Measurements from ENCODE around the gene RAB3GAP2. TPM values are rescaled to one million over a fixed set of nuclear protein-coding genes. Genes with fewer than 3 reads are reported as not detected.
"Not testable (repeated sequence)": the region's sequence is repeated elsewhere in the genome, so short reads cannot be mapped to it uniquely, and the experiment has no call there.

RAB3GAP2 gene
- total RNA-seq, 2 donors from 2014 or later: 62.9 to 66.0 TPM

DNA sequence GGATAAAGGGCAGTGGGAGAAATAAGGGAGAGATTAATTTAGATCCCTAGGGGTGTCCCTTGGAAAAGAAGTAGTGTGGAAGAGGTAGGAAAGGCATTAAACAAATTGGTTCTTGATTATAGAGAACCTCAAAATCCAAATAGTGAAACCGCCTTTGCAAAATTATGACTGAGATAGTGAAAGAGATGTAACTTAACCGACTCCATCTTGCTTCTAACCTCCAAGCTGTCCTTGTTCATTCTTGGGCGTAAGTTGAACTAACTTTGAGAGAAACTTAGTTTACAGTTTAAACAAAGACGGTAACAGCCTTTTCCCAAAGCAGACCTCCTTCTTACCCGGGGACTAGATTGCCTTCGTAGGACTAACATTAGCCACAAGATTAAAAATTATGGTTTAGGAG, 3.2 kb upstream of the RAB3GAP2 start:
- ATAC-seq (replicated peaks in 1 of 2): no peak
- no peak for DNase-seq
- Mint-ChIP-seq H3K4me3 (no peak overlapping the region), H3K27ac (no peak overlapping the region), H3K36me3 (ENCODE audit: insufficient read depth in 2 of 2) (peaks cover 0 to 1% of the 10 kb centered on the region in 2 donors), H3K27me3 (ENCODE audit: low read depth) (peaks cover 19% of the 10 kb centered on the region), H3K9me3 (no peaks in the 10 kb centered on the region), H3K4me1 (ENCODE audit: low read depth) (peaks cover 17% of the 10 kb centered on the region)

DNA sequence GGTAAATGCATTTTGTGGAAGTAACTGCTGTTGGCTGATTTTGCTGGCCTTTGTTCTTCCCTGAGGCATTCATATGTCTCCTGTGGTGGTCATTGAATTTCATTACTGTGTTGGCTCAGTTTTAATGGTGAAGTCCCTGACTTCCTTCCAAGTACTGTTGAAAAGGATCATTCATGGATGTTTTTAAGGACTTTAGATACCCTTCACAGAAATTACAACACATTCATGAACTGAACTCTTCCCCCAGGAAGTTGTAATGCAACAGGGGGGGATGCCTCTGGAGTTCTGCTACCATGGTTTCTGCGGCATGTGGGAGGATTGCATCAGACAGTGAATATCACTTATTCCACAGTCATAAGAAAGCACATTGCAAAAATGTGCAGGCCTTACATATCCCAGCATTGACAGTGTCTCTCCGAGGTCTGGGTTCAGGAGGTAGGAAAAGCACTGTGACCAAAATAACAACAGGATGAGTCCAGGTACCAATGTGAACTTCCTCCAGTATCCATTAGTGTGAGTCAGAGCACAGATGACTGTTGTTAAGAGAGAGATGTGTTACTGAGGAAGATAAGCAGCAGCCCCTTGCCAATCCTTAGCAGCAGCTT, 2.1 kb upstream of the RAB3GAP2 start:
- Mint-ChIP-seq H3K27ac (no peak overlapping the region), H3K4me3 (no peak overlapping the region), H3K9me3 (no peaks in the 10 kb centered on the region), H3K36me3 (ENCODE audit: insufficient read depth in 2 of 2) (peaks cover 0 to 1% of the 10 kb centered on the region in 2 donors), H3K4me1 (ENCODE audit: low read depth) (peaks cover 17% of the 10 kb centered on the region), H3K27me3 (ENCODE audit: low read depth) (peaks cover 19% of the 10 kb centered on the region)
- DNase-seq: no peak
- no peak for ATAC-seq (replicated peaks in 1 of 2)

- Mint-ChIP-seq H3K27ac (no peak overlapping the region), H3K9me3 (no peaks in the 10 kb centered on the region), H3K4me1 (ENCODE audit: low read depth) (peaks cover 23% of the 10 kb centered on the region), H3K27me3 (ENCODE audit: low read depth) (peaks cover 13% of the 10 kb centered on the region), H3K36me3 (ENCODE audit: insufficient read depth in 2 of 2) (peaks cover 7 to 8% of the 10 kb centered on the region in 2 donors), H3K4me3 (no peak overlapping the region)
- no peak for DNase-seq
- no peak for ATAC-seq (replicated peaks in 1 of 2)
Observed at GRCh38 chr1:220272841-220273090, 513 bp upstream of the RAB3GAP2 start.

- Mint-ChIP-seq H3K9me3 (no peaks in the 10 kb centered on the region), H3K27ac (no peak overlapping the region), H3K36me3 (ENCODE audit: insufficient read depth in 2 of 2) (peaks cover 12 to 18% of the 10 kb centered on the region in 2 donors), H3K4me3 (no peak overlapping the region), H3K4me1 (ENCODE audit: low read depth) (peaks cover 32% of the 10 kb centered on the region), H3K27me3 (ENCODE audit: low read depth) (peaks cover 10% of the 10 kb centered on the region)
- DNase-seq (peak in 1 of 2 donors; percentile 8), ATAC-seq (replicated peaks in 1 of 2) (no peak)
Observed at GRCh38 chr1:220271706-220272046, 577 bp downstream of the RAB3GAP2 start.

- Mint-ChIP-seq H3K4me3 (no peak overlapping the region), H3K27me3 (ENCODE audit: low read depth) (no peaks in the 10 kb centered on the region), H3K36me3 (ENCODE audit: insufficient read depth in 2 of 2) (peaks cover 14 to 28% of the 10 kb centered on the region in 2 donors), H3K9me3 (no peaks in the 10 kb centered on the region), H3K4me1 (ENCODE audit: low read depth) (peaks cover 27% of the 10 kb centered on the region), H3K27ac (no peak overlapping the region)
- ATAC-seq (replicated peaks in 1 of 2) (no peak), DNase-seq (no peak)
Observed at GRCh38 chr1:220269036-220269435, 3.2 kb downstream of the RAB3GAP2 start.

DNA sequence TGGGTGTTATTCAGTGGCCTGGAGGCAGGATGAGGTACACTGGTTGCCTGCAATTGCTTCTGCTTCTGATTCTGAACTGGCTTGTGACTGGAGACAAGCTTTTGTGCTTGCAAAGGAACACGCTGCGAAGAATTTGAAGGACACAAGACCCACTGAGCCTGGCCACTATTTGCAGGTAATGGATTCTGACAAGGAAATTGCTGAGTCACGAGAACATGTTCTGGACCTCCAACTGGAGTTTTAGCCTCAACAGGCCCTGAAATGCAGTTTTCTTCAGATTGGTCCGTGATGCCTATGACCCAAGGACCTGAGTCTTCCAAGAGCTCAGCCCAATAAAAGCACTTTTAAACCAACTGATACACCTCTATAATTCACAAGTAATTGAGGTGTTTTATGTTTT, 4.6 kb downstream of the RAB3GAP2 start:
- H3K36me3 Mint-ChIP-seq (ENCODE audit: insufficient read depth in 2 of 2): peaks cover 18 to 36% of the 10 kb centered on the region in 2 donors
- DNase-seq (no peak), ATAC-seq (replicated peaks in 1 of 2) (no peak)
- H3K27me3 Mint-ChIP-seq (ENCODE audit: low read depth): no peaks in the 10 kb centered on the region
- H3K27ac Mint-ChIP-seq: no peak overlapping the region
- no peaks in the 10 kb centered on the region for H3K9me3 Mint-ChIP-seq
- peaks cover 22% of the 10 kb centered on the region for H3K4me1 Mint-ChIP-seq (ENCODE audit: low read depth)
- no peak overlapping the region for H3K4me3 Mint-ChIP-seq

DNA sequence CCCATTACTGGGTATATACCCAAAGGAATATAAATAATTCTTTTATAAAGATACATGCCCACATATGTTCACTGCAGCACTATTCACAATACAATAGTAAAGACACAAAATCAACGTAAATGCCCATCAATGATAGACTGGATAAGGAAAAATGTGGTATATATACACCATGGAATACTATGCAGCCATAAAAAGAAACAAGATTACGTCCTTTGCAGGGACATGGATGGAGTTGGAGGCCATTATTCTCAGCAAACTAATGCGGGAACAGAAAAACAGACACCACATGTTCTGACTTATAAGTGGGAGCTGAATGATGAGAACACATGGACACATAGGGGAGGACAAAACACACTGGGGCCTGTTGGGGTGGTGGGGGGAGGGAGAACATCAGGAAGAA, 12.0 kb downstream of the RAB3GAP2 start:
- H3K27me3 Mint-ChIP-seq (ENCODE audit: low read depth); H3K27ac Mint-ChIP-seq; DNase-seq; H3K4me3 Mint-ChIP-seq; ATAC-seq (replicated peaks in 1 of 2): not testable (repeated sequence)
- Mint-ChIP-seq H3K9me3 (peaks cover 12 to 19% of the 10 kb centered on the region in 2 donors), H3K36me3 (ENCODE audit: insufficient read depth in 2 of 2) (peaks cover 30 to 73% of the 10 kb centered on the region in 2 donors), H3K4me1 (ENCODE audit: low read depth) (peaks cover 36% of the 10 kb centered on the region)

- not testable (repeated sequence) for DNase-seq; H3K27ac Mint-ChIP-seq; H3K27me3 Mint-ChIP-seq (ENCODE audit: low read depth); ATAC-seq (replicated peaks in 1 of 2); H3K4me3 Mint-ChIP-seq
- peaks cover 12 to 19% of the 10 kb centered on the region in 2 donors for H3K9me3 Mint-ChIP-seq
- H3K36me3 Mint-ChIP-seq (ENCODE audit: insufficient read depth in 2 of 2): peaks cover 30 to 73% of the 10 kb centered on the region in 2 donors
- peaks cover 36% of the 10 kb centered on the region for H3K4me1 Mint-ChIP-seq (ENCODE audit: low read depth)
Observed at GRCh38 chr1:220259756-220260155, 12.5 kb downstream of the RAB3GAP2 start.

DNA sequence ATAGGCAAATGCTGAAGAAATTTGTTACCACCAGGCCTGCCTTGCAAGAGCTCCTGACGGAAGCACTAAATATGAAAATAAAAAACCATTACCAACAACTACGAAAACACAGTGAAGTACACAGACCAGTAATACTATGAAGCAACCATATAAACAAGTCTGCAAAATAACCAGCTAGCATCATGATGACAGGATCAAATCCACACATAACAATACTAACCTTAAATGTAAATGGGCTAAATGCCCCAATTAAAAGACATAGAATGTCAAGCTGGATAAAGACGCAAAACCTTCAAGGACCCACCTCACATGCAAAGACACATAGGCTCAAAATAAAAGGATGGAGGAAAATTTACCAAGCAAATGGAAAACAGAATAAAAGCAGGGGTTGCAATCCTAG, 16.1 kb downstream of the RAB3GAP2 start:
- Mint-ChIP-seq H3K36me3 (ENCODE audit: insufficient read depth in 2 of 2) (peaks cover 37 to 75% of the 10 kb centered on the region in 2 donors), H3K9me3 (peaks cover 17 to 23% of the 10 kb centered on the region in 2 donors), H3K4me1 (ENCODE audit: low read depth) (peaks cover 36% of the 10 kb centered on the region), H3K27ac (peak overlapping the region; percentile 51), H3K4me3 (peak overlapping the region in 1 of 2 donors; percentile 10)
- not testable (repeated sequence) for ATAC-seq (replicated peaks in 1 of 2); H3K27me3 Mint-ChIP-seq (ENCODE audit: low read depth); DNase-seq

GRCh38 chr1:220255204-220255603, 17.0 kb downstream of the RAB3GAP2 start:
- ATAC-seq (replicated peaks in 1 of 2) (no peak), DNase-seq (no peak)
- H3K9me3 Mint-ChIP-seq: peaks cover 17 to 23% of the 10 kb centered on the region in 2 donors
- H3K27ac Mint-ChIP-seq: no peak overlapping the region
- no peaks in the 10 kb centered on the region for H3K27me3 Mint-ChIP-seq (ENCODE audit: low read depth)
- no peak overlapping the region for H3K4me3 Mint-ChIP-seq
- H3K4me1 Mint-ChIP-seq (ENCODE audit: low read depth): peaks cover 33% of the 10 kb centered on the region
- H3K36me3 Mint-ChIP-seq (ENCODE audit: insufficient read depth in 2 of 2): peaks cover 39 to 82% of the 10 kb centered on the region in 2 donors

DNA sequence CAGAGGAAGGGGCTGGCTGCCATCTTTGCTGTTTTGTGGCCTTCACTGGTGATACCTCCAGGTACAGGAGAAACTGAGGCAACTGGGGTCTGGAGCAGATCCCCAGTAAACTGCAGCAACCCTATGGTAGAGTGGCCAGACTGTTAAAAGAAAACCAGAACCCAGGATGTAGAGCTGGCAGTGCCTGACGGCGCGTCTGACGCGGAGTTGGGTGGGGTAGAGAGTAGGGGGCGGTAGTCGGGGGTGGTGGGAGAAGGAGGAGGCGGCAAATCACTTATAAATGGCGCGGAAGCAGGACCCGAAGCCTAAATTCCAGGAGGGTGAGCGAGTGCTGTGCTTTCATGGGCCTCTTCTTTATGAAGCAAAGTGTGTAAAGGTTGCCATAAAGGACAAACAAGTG, 19.0 kb downstream of the RAB3GAP2 start:
- ATAC-seq (replicated peaks in 1 of 2): peak; percentile 91 to 94
- peaks cover 43 to 83% of the 10 kb centered on the region in 2 donors for H3K36me3 Mint-ChIP-seq (ENCODE audit: insufficient read depth in 2 of 2)
- H3K27ac Mint-ChIP-seq; H3K4me3 Mint-ChIP-seq; DNase-seq; H3K27me3 Mint-ChIP-seq (ENCODE audit: low read depth): not testable (repeated sequence)
- H3K4me1 Mint-ChIP-seq (ENCODE audit: low read depth): peaks cover 17% of the 10 kb centered on the region
- peaks cover 14 to 20% of the 10 kb centered on the region in 2 donors for H3K9me3 Mint-ChIP-seq

GRCh38 chr1:220251272-220251671, 21.0 kb downstream of the RAB3GAP2 start:
- ATAC-seq (replicated peaks in 1 of 2) (no peak), DNase-seq (no peak)
- Mint-ChIP-seq H3K4me3 (no peak overlapping the region), H3K27me3 (ENCODE audit: low read depth) (no peaks in the 10 kb centered on the region), H3K36me3 (ENCODE audit: insufficient read depth in 2 of 2) (peaks cover 51 to 75% of the 10 kb centered on the region in 2 donors), H3K9me3 (peaks cover 13 to 22% of the 10 kb centered on the region in 2 donors), H3K4me1 (ENCODE audit: low read depth) (no peaks in the 10 kb centered on the region), H3K27ac (no peak overlapping the region)

DNA sequence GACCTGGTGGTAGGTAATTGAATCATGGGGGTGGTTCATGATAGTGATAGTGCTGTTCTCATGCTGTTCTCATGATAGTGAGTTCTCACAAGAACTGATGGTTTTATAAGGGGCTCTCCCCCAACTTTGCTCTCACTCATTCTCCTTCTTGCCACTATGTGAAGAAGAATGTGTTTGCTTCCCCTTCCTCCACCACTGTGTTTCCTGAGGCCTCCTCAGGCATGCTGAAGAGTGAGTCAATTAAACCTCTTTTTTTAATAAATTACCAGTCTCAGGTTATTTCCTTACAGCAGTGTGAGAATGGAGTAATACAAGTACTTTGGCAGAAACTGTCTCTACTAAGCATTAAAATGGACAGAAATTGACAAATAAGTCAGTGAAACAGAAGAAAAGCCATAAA, 21.6 kb downstream of the RAB3GAP2 start:
- no peaks in the 10 kb centered on the region for H3K4me1 Mint-ChIP-seq (ENCODE audit: low read depth)
- no peak for ATAC-seq (replicated peaks in 1 of 2)
- H3K27ac Mint-ChIP-seq: no peak overlapping the region
- peaks cover 52 to 73% of the 10 kb centered on the region in 2 donors for H3K36me3 Mint-ChIP-seq (ENCODE audit: insufficient read depth in 2 of 2)
- H3K27me3 Mint-ChIP-seq (ENCODE audit: low read depth): no peaks in the 10 kb centered on the region
- no peak for DNase-seq
- H3K4me3 Mint-ChIP-seq: no peak overlapping the region
- peaks cover 13 to 21% of the 10 kb centered on the region in 2 donors for H3K9me3 Mint-ChIP-seq

GRCh38 chr1:220249522-220249921, 22.7 kb downstream of the RAB3GAP2 start:
- Mint-ChIP-seq H3K36me3 (ENCODE audit: insufficient read depth in 2 of 2) (peaks cover 52 to 74% of the 10 kb centered on the region in 2 donors), H3K4me3 (no peak overlapping the region), H3K9me3 (peaks cover 12 to 21% of the 10 kb centered on the region in 2 donors), H3K27ac (no peak overlapping the region), H3K27me3 (ENCODE audit: low read depth) (no peaks in the 10 kb centered on the region), H3K4me1 (ENCODE audit: low read depth) (peaks cover 5% of the 10 kb centered on the region)
- DNase-seq: no peak
- no peak for ATAC-seq (replicated peaks in 1 of 2)
